GM21423 (cell line): ENCODE measurements around the gene DIDO1.

Experiments
- ATAC-seq: cut with Tn5 transposase; IDR thresholded peaks from one replicate; pipeline ENCODE4 v1.9.1; 2021; ENCODE audit warnings: mild to moderate bottlenecking, moderate library complexity; ENCODE audit not compliant: unreplicated experiment

DIDO1 gene

DNA sequence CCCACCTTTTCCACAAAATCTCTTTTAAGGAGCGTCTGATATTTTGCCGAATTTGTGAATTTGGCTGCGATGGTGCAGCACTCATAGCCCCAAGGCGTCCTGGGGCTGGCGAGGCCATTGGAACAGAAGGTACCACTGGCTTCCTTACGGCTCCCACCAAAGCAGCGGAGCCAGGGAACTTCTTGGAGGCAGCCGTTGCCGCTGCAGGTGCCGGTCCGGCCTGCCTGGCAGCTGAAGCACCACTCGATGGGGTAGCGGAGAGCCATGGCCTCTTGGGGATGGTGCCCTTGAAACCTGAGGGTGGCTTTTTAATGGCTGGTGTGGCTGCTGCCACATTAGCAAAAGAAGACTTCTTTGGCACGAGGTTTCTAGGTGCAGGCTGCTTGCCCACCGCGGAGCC, 29.8 kb downstream of the DIDO1 start:
- ATAC-seq, result no peak

DNA sequence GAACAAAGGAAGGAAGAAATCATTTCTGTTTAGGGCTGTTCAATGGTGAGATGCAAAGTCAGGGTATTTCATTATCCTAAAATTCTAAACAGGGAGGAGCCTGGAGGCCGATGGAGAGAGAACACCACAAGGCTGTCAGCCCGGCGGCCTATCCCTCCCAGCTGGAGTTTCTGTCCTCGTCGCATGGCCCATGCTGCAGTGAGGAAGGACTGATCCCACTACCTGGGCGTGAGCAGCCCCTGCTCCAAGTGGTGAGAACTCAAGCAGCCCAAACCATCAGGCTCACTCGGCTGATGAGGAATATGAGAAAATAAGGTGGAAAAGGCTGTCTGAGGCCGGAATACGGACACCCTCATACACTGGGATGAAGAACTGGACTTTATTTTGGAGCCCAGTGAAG, 30.8 kb downstream of the DIDO1 start:
- ATAC-seq, result no peak

DNA sequence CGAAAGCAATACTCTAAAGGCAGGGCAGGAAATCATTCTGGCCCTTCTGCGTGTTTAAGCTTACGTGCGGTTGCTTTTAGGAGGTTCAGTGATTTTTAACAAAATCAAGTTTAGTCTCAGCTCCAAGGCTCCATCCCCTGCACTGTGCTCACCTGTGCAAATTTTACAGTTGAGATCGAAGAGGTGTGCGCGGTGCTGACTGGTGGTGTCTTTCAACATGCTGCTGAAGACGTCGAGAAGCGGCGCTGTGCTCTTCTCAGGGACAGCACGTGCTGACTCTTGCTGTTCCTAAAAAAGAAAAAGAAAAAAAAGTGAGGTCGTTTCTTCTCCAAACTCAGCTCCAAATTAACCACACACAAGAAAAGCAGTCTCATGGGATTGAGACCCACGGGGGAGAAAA, 32.0 kb downstream of the DIDO1 start:
- no peak for ATAC-seq

DNA sequence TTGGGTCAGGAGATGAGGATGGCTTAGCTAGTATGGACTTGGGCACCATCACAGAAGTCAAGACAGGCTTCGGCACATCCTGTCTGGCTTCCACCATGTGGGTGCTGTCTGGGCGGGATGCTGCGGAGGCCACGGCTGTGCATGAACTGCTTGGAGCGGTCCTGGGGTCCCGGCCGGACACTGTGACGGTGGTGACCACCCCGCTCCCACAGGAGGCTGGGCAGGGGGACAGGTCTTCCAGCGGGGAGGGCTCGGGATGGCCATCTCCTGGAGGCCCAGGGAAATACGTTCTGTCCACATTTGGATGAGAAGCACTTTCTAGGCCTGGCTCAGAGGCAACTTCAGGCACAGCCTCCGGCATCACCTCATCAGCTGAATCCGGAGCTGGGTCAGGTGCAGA, 32.6 kb downstream of the DIDO1 start:
- no peak for ATAC-seq

DNA sequence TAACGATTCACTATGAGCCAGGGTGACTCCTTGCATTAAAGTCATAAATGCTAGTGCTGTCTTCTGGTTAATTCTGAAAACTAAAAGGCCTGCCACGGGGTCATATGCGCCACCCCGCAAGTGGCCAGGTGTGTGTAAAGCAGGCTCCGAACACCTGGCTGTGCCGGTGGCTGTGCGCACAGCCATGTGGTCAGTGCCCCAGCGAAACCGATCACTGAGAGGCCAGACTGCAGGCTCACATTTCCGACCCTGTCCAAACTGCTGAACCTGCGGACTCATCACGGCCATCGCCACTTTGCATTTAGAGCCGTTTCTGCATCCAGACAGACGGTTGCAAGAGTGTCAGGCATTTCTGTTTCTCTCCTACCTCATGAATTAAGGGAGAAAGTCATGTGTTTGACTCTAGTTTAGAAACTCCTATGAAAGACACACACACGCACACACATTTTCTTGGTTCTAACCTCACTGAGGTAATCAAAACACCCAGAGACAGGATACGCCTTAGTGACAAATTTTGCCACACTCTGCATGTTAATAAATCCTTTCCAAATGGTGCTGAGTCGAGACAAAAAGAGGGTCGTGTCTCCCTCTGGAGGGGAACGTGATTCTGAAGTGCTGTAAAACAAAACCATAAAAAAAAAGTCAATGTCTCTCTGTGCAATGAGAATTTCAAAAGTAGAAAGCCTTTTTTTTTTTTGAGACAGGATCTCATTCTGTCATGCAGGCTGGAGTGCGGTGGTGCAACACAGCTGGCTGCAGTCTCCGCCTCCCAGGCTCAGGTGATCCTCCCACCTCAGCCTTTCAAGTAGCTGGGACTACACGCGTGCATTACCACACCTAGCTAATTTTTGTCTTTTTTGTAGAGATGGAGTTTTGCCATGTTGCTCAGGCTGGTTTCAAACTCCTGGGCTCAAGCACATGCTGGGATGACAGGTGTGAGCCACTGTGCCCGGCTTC, 33.7 kb downstream of the DIDO1 start:
- ATAC-seq, result no peak

DNA sequence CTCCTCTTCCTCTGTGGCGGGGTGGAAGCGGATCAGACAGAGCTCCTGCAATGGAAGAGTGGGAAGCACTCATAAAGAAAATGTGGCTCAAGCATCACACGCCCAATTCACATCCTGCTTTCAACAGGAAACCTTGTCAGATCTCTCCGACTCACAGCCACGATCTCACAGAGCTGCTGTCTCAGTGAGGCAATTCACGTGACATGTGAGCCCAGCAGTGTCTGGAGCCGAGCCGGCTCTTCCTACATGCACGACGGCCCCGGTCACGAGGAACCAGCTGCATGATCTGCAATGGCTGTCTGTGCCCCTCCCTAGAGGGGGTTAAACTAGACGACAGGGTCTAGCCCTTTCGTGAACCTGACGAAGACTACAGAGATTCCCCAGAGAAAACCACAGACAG, 35.2 kb downstream of the DIDO1 start:
- ATAC-seq, result no peak

DNA sequence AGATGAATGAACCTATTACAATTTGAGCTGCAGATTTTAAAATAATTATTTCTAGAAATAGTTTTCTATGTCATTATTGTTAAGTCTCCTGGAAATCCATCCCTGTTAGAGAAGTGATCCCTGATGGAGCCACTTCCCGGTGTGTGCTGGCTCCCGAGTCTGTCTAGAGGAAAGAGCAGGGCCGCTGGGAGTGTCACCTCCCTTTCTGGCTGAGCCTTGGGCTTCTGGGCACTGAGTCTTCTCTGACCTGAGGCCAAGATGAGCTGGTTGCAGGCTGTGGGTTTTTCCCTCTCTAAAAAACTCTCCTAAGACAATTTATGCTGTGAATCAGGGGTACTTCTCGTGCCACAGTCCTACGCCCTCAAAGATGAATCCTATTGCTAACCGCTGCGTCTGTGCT, 35.9 kb downstream of the DIDO1 start:
- ATAC-seq, result no peak

DNA sequence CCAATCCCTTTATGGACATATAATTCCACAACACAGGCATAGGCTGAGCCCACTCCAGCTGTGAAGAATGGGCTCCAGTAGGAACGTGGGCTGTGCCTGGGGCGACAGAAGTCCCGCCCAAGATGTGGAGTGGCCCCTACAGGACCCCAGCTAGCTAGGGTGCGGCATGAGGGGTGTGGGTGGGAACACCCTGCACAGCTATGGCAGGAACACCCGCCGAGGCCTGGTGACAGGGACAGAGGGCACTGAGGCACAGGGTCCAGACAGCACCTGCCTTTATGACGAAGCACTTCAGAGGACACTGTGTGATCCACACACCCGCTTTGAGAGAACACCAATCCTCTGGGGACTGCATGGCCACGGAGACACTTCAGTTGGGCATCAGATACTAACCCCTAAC, 36.4 kb downstream of the DIDO1 start:
- no peak for ATAC-seq

DNA sequence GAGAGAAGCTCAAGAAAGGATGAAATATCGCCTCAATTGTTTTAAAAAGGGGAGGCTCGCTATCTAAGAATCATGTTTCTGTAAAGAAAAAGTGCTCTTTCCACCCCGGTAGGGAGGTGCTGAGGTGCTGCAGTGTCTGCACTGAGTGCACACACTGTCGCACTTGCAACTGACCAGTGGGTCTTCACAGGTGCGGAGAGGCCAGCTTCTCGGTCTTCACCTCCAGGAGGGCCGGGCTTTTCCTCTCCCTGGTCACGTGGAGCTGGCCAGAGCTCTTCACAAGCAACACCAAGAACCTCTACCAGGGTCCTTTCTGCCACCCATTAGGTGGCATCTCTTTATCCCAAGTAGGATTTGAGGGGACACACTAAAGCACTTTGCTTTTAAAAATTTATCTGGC, 36.9 kb downstream of the DIDO1 start:
- no peak for ATAC-seq

DNA sequence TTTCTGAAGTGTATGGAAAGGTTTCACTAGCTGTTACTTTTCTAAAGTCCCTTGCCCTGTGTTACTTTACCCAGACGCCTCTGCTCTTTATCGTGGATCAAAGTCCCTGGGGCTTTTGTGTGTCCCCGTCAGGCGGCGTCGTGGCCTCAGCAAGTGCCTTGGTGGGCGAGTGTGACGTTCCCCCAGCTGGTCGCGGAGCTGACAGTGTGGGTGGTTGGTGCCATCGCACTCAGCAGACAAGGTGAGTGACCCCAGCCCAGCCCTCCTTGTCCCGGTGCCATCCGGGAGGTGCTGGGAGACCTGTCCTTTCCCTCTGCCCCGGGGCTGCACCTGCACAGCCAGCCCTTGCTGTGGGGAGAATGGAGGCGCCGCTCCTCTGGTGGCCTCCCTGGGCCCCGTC, 37.4 kb downstream of the DIDO1 start:
- no peak for ATAC-seq

DNA sequence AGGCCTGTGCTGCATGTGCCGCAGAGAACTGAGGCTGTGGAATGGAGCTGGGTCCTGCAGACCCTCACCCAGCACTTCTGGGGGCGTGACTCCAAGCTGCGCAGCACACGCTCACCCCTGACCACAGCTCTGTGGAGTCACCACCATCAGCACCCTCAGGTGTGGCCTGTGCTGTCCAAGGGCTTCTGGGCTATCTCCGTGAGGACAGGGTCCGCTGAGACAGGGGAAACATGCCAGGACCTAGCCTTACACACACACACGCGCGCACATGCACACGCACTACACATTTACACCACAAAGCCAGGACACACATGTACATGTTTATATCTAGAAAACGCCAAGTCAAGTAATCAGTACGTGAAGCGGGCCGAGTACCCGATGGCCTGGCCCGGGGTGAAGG, 37.9 kb downstream of the DIDO1 start:
- no peak for ATAC-seq

DNA sequence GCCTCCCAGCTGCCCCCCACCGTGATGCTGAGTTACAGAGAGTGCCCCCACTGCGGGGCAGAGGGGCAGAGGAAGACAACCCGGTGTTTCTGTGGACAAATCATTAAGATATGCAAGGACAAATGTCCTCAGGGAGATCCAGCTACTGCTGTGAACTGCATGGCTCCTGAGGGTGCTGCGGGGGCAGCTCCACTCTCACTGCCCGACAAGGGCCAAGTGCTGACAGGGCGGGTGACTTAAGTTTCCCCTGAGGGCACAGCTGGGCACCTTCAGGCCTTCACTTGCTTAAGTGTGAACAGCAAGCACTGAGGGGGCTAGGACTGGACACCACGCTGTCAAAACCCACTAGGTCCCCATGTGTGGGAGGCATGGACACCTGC, 38.5 kb downstream of the DIDO1 start:
- no peak for ATAC-seq

DNA sequence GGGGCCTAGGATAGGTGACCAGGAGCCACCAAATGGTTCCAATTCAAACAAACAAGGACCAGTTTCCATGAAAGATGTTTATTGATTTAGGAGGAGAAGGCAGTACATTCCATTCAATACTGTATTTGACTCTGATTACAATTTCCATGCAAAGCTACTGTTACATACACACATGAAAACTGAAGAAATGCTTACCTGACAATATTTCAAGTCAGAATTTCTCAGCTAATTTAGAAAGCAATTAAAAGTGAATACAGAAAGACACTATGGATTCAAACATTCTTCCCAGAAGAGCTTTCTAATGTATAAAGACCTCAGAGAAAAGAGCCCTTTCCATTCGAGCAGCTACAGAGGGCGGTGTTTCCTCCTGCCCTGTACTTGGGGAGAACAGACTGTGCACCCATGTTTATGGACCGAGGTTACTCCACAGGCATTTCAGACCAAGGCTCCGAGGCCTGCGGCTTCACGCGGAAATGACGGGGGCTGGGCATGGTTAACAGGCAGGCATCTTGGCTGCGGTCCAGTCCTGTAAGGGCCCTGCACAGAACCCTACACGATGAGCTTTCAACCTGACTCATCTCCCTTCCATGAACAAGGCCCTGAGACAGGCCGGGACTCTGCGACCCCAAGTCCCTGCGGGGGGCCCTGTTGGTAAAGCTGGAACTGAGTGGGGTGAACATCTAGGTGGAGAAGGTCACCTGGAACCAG, 39.0 kb downstream of the DIDO1 start:
- no peak for ATAC-seq

DNA sequence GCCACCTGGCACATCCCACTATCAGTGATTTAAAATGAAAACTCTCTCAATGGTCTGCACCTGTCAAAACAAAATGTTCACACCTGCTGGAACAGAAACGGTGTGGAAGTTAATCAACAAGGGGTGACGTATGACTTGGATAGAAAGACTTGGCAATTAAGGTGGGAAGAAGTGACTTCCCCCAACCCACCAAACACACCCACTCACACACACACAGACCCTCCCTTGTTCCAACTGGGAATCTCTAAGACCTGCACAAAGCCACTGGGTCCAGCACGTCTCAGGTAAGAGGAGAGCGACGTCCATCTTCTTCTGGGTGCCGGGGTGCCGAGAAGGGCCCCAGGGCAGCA, 39.6 kb downstream of the DIDO1 start:
- ATAC-seq, result no peak

DNA sequence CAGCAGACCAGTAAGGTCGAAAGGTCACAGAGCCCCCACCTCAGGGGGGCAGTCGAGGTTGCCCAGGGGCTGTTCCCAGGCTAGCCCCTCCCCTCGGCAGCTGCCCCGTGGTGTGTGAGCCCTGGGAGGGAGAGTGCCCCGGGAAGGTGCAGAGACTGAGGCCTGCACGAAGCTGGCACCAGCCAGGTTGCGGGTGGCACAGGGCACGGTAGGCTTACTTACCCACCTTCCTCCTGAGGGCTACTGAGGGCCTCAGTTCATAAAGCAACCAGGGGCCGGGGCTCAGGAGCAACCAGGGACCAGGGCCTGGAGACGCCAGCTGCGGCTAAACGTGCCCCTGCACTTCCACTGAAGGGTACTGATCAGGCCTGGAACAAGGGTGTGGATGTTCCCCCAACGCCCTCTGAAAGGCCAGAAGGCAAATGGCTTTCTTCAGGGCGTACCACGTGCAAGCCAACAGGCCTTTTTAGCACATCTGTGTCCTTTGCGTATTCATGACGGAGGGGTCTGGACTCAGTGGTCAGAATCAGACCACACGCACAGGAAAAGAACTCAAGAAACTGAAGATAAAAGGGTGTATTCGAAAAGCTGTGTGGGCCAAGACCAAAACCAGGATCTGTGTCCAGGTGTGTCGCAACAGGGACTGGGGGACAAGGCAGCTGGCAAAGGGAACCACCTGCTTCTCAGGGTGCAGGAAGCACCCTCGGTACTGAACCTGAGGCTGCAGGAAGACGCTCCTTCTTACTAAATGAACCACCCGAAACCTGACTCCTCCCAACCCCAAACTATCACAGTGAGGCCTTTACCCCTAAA, 40.2 kb downstream of the DIDO1 start:
- ATAC-seq, result no peak

DNA sequence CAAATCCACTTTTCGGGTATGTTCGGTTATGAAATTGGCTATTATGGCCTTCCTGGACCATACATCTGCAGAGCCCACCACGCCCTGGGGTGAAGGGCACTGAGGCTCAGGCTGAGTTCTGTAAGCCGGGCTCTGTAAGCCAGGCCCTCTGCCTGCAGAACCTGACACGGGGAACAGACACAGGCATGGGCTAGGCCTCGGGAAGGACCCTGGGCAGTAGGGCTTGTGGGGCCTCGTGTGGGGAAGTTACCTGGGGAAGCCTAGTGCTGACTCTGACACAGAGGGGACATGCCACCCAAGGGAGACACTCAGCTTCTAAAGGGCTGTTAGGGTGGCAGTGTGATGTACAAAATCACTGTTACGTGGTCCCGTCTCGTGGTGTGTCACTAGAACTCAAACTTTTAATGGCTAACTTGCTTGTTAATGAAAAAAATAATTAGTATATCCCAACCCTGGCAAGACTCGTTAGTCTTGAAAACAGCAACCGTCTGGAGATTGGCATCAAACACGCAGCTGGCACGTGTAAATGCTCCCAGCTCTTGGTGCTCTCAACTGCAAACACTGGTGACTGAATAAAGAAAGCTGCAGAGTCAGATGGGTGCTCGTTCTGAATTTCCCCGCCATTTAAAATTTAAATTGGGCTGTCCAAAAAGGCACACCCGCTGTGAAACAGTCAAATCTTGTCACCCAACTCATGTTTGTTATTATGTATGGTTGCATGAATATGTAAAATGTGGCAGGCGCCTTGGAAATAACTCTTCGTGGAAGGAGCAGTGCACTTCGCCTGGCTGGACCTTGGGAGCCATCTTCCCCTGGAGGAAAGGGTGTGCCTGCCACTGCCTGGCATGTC, 41.0 kb downstream of the DIDO1 start:
- ATAC-seq, result no peak

DNA sequence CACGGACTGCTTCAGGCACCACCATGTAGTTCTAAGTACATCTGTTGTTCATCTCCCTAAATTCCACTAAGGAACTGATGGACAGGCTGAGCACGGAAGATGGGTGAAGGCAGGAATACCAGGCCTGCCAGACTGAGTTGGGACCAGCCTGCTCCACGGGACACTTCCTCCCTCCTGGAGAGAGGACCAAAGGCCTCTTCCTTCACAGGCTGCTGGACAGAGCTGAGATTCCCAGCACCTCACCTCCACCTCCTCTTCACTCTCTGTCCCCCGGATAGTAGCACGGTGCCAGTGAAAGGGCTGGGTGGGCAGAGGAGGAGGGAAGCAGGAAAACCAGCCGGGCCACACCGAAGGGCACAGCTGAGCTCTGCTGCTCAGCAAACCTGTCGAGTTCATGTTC, 41.7 kb downstream of the DIDO1 start:
- no peak for ATAC-seq

DNA sequence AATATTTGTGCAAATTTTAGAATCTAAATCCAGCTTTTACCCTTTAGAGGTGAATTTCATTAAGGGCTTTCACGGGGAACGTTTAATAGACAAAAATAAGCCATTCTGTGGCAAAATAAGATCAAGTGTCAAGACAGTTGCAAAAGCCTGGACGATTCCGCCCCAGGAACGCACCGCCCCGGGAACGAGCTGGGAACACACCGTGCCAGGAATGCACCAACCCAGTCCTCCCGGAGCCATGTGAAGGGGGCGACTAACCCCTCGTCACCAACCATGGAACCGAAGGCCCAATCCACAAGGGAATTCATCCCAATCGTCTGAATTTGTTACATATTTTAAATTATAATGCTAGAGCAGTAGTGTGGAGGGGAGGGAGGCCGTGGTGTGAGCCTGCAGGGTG, 43.9 kb downstream of the DIDO1 start:
- no peak for ATAC-seq

DNA sequence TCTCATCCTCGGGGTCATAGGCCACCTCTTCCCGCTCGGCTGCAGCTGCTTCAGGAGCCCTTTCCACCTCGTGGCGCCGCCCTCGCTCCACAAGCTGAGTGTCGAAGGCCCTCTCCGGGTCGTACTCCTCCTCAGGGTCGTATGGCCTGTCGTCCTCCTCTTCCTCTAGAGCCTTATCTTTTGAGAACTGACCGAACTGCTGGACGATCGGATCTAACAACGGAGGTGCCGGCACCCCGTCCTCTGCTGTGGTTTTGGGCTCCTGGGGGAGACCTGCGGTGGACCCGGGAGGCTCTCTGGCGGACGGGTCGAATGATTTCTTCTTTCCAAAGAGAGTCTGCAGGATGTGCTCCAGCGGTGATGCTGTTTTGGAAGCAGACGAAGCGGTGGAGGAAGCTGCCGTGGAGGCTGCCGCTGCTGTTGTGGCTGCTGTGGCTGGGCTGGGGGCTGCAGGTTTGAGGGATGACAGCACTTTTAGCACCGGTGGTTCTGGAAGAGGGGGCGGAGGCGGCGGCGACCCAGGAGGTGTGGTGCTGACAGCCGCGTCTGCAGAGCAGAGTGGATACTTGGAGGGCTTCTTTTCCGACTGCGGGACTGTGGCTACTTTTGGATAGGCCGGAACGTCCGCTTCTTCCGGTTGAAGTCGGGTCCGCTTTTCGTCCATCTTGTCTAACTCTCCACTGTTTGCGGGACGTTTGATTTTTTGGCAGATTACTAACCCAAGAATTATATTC, 44.5 kb downstream of the DIDO1 start:
- no peak for ATAC-seq
